Thyroid gland (tissue), 4 donors: ENCODE data around the gene CRIP1.

ENCODE experiments used
- CTCF ChIP-seq, 6 experiments: fragments of 200-600 bp in 3 of 6; fragments of 450-650 bp in 3 of 6; sonication (generic) in 3 of 6; IDR thresholded peaks; one replicate each; pipeline ENCODE4 v1.5.1; 2016 to 2019; ENCODE audit warnings: antibody characterized with exemption in 6 of 6, mild to moderate bottlenecking in 2 of 6, inconsistent platforms in 1 of 6, moderate library complexity in 1 of 6
- POLR2A ChIP-seq, 2 donors: fragments of 450-650 bp; IDR thresholded peaks; one replicate each; pipeline ENCODE4 v1.6.1; 2017; ENCODE audit warnings: antibody characterized with exemption in 2 of 2, mild to moderate bottlenecking in 2 of 2, moderate library complexity in 1 of 2

GRCh38 chr14:105449276-105450122, 37.2 kb upstream of the CRIP1 start:
- TF ChIP-seq CTCF (IDR thresholded peaks at IDR 0.05) (no peak), POLR2A (IDR thresholded peaks at IDR 0.05) (no peak)
